Epidermal melanocyte (primary cell): Measurements from ENCODE around the gene VPS13D.
"Not testable (repeated sequence)": the region's sequence is repeated elsewhere in the genome, so short reads cannot be mapped to it uniquely, and the experiment has no call there.

ENCODE experiments used
- DNase-seq: peaks from one replicate; pipeline ENCODE4 v3.0.0; 2011; ENCODE audit warnings: low spot score; ENCODE audit not compliant: insufficient read length

Gene VPS13D

DNA sequence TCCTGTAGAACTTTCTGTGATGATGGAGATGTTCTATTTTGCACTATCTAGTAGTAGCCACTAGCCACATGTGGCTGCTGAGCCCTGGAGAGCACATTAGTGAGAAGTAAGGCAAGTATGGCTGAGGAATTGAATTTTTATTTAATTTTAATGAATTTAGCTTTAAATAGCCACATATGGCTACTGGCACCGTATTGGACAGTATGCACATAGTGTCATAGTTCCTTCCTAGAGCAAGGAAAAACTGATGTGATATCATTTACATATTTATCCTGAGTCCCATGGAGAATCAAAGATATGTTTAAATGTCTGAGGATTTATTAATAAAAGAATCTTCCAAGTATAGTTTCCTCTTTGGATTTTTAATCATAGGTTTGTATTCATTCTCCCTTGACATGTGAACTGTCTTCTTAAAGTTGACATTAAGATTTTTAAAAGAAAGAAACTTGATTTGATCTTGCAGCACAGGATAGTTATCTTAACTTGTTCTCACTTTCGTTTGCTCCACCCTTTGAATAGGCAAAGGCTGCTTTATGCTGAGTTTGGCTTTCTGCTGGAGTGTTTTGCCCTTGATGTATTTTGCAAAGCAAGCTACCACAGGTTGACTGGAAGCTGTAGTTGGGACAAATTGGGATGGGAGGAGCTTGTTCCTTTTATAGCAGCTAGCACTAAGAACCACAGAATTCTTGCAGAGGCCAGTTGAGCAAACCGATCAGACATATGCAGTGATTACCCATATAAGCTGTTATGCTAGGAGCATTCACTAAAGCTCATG is 129.7 kb downstream of the VPS13D start:
- no peak for DNase-seq

DNA sequence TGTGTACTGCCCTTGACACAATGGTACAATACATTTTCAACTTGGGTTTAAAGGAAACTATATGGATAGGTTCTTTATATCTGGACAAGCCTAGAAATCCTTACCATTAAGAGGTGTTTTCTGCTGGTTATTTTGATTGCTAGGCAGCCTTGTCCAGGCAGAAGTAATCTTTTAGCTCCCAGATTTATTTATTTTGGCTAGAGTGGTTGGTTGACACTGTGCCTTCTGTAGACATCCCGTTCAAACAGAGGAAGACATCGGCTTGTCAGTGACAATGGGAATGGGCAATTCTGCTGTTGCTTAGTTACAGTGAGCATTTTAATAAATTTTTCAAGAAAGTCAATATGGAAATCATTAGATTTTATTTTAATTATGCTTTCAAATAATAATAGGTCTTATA is 138.8 kb downstream of the VPS13D start:
- no peak for DNase-seq

DNA sequence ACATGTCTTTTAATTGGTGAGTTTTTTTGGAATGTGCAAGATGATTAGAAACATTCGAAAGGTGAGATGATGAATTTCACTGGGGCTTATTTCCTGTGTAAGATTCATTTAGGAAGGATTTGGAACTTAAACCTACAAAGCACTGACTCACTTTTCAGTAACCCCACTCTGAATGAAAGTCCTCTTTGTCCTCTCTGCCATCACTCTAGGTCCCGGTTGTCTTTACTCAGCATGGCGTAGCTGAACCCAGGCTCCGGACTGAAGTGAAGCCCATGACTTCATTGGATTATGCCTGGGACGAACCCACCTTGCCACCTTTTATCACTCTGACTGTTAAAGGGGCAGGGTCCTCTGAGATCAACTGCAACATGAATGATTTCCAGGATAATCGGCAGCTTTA is 139.4 kb downstream of the VPS13D start:
- no peak for DNase-seq

DNA sequence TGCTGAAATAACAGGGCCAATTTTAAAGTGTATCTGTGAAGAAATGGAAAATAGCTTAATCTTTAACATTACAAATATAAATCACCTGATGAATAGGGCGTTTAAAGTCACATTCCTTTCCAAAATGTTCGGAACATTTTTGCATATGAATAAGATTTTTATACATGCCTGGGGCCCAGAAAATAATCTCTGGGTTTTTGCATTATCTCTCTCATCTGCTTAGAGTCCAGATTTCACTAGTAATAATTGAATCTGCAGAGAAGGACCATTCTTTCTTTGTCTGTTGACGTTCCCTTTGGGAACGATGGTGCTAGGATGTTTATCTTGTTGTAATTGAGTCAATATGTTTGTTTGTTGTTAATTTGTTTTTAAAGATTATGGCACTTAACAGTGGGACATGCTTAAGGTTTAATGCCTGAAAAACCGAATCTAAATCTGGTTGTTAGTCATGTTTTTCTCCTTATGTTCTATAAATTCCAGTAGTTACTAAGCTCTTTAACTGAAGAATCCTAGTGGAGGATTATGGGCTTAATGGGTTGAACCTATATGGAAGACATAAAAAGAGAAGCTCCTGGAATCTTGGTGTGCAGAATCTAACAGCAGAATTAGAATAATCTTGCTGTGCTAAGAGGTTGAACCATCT is 140.6 kb downstream of the VPS13D start:
- DNase-seq, result no peak

DNA sequence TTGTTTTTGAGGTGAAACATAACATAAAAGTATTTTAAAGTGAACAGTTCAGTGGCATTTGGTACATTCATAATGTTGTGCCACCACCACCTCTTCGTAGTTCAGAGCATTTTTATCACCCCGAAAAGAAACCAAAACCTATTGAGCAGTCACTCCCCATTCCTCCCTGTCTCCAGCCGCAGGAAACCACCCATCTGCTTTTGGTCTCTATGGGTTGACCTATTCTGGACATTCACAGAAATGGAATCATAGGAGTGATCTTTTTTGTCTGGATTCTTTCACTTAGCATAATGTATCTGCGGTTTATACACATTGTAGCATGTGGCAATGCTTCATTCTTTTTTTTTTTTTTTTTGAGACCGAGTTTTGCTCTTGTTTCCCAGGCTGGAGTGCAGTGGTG is 141.2 kb downstream of the VPS13D start:
- DNase-seq, result no peak

DNA sequence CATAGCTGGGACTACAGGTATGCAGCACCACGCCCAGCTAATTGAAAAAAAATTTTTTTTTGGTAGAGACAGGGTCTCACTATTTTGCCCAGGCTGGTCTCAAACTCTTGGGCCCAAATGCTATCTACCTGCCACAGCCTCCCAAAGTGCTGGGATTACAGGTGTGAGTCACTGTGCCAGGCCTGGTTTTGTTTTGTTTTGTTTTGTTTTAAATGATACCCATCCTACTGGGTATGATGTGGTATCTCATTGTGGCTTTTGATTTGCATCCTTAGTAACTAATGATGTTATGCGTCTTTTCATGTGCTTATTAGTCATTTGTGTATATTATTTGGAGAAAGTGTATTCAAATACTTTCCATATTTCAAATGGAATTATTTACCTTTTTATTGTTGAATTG is 142.3 kb downstream of the VPS13D start:
- DNase-seq, result no peak

DNA sequence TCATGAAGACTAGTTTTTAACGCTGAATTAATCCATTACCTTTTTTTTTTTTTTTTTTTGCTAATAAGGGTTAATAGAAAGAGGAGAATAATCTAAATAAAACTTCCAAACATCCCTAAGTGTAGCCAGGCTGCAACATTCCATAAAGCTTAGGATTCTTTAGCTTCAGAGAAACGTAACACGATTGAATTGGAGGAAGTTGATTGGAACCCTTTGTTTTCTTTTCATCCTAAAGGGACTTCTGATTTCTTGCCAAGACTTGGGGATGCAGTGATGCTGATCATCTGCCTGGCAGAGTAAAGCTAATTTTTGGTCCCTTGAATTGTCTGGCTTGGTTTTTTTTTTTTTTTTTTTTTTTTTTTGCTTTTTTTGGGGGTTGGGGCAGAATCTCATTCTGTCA is 142.9 kb downstream of the VPS13D start:
- DNase-seq, result no peak

DNA sequence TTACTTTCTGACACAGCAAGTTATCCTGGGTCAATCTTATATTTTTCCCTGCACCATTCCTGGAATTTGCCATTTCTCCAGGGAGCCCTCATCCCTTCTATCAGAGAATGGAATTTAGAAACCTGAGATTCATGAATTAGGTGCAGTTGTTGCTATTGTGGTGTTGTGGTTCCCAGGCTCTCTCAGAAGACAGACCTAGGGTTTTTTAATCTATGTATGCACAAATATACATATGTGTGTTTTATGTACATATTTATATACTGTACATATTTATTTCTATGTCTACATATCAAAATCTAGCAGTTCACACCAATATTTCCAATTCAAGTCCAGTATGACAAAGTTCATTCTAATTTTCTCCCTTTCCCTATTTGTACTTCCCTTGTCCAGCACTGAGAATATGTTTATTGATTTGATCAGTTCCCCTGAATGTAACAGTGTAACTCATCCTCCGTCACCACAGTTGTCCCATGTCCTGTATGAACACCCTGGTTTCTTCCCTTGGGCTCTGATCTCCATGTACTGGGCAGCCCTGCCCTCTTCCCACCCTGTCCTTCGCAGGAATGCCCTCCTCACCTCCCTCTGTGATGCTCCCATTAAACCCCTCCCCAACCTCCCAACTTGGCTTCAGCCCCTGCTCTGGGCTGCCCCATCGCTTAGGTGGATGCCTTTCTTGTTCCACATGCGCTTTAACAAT is 145.5 kb downstream of the VPS13D start:
- no peak for DNase-seq

DNA sequence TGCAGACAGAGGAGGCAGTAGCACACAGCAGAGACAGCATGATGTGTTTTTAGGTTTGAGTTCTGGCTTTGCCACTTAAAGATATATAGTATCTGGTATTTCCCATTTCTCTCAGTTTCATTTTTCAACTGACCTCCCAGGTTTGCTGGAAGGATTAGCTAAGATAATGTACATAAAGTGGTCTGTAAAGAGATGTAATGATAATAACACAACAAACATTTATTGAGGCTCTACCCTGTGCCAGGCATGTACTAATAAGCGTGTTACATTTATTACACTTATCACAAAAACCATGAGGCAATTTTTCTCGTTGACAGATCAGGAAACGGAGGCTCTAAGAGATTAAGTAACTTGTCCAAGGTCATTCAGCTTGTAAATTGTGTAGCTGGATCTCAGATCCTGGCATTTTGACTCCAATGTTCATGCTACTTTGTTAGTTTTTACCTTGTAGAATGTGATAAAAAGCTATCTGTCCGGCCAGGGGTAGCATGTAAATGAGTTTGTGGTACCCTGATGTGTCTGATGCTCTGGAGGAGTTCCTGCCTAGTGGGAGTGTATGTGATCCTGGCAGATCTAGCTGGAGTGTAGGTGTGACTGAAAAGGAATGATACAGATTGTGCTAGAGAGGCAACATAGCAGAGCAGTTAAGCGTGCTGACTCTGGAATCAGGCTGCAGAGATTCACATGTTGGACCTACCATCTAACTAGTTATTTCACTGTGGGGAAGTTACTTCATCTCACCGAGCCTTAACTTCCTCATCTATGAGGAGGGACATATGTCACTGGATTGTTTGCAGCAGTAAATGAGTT is 146.6 kb downstream of the VPS13D start:
- no peak for DNase-seq

DNA sequence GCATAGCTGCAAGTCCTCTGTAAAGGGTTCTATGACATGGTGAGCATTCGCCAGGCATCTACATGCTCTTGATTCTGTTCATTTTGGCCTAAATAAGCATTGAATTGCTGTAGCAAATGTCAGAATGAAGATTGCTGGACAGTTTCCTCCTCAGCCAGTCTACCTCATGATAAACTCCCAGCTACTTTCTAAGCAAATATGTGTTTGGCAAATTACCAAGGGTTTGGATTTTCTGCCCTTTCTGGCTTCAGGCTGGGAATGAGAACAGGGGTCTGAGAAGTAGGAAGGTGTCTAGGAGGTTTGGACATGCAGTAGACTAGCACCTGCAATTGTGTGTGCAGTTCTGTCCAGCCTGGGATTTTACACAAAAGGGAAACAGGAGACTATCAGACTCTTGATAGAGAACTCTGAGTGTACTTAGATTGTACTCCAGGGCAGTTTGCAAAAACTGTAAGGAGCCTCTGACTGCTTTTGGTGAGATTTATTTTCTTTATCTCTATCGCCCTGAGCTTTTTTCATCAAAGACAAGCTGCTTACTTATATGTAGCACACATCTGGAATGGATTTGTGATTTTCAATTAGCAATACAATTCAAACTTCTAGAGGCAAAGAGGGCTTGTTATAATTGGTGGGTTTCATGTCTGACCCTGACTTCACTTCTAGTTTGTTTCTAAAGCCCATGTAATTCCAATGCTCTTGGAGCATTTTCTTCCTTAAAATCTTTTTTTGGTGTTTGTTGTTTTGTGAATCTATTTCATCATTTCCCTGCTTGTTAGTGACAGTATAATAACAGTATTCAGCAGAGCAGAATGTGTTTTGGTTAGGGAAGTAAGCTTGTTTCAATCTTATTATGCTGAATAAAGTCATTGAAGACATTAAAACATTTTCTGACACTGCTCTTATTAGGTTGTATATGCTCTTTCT is 150.8 kb downstream of the VPS13D start:
- DNase-seq, result no peak

DNA sequence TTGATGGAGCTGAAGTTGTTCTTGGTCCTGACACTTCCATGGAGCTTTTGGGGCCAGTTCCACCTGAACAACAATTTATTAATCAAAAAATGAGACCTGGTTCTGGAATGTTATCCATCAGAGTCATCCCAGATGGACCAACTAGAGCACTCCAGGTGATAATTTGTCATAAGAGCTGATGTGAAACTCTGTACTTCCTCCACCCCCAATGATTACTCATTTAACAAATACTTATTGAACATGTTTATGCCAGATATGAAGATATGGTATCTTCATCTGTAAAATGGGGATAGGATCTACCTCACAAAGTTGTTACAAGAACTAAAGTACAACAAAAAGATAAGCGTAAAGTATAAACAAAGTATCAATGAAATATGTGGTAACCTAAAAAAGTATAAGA is 153.2 kb downstream of the VPS13D start:
- DNase-seq, result no peak

DNA sequence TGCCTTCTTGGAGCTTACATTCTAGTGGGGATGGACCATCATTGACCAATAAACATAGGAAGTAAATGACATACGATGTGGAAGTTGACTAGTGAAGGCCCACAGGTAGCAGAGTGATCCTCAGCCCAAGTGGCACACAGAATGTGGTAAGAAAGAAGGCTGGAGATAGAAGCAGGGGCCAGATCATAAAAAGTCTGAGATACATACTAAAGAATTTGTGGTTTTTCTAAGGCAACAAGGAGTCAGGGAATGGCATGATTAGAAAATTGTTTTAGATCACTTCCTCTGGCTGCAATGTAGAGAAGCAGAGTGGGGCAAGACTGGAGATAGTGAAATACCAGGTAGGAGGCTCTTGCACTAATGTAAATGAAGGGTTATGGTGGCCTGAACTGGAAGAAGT is 154.0 kb downstream of the VPS13D start:
- DNase-seq, result no peak

DNA sequence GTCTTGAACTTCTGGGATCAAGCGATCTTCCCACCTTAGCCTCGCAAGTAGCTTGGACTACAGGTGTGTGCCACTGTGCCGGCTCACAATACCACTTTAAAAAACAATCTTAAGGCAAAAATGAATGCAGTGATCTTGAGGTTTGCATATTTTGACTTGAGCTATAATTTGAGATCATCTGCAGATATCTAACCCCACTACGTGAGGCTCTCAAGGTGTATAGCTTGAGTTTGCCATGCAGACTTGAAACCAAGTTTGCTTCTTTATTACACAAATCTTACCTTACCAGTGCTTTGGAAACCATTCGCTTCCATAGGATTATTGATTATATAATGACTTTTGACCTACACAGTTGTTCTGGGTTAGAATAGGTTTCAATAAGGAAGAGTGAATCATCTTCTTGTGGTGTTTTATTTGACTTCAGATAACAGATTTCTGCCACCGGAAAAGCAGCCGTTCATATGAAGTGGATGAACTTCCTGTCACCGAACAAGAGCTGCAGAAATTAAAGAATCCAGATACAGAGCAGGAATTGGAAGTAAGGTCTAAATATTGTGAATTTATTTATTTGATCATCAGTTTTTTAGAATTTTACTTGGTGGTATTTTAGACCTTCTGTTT is 155.1 kb downstream of the VPS13D start:
- no peak for DNase-seq

DNA sequence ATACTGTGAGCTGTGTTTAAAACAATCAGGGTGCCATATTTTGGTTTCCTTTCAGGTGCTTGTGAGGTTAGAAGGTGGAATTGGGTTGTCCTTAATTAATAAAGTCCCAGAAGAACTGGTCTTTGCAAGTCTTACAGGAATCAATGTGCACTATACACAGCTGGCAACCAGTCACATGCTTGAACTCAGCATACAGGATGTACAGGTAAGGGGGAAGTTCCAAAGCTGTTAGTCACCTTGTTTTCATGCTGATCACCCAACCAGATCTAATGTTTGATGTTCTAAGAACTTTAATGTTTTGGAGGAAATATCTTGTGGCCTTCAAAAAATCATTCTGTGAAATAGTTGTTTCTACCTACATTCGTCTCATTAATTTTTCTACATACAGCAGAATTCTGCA is 156.3 kb downstream of the VPS13D start:
- no peak for DNase-seq

DNA sequence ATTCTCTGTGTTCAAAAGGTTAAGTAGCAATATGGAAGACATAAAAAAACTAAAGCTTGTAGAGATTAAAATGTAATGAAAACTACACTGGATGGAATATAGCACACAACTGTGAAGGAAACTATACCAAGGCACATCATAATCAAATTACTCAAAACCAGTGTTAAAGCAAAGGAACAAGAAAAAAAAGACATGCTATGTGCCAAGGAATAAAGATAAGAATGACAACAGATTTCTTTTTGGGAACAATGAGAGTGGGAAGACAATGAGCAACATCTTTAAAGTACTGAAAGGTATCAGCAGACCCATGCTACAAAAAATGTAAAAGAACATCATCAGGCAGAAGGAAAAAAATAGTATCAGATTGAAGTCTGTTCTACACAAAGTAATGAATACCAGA is 157.8 kb downstream of the VPS13D start:
- DNase-seq, result no peak

DNA sequence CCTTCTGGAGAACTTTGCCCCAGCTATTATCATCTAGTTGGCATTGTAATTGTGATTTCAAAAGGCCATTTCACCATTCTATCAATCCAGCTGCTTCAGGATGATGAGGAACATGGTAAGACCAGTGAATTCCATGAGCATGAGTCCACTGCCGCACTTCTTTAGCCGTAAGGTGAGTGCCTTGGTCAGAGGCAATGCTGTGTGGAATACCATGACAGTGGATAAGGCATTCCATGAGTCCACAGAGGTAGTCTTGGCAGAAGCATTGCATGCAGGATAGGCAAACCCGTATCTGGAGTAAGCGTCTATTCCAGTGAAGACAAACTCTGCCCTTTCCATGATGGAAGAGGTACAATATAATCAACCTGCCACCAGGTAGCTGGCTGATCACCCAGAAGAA is 160.5 kb downstream of the VPS13D start:
- DNase-seq, result not testable (repeated sequence)

DNA sequence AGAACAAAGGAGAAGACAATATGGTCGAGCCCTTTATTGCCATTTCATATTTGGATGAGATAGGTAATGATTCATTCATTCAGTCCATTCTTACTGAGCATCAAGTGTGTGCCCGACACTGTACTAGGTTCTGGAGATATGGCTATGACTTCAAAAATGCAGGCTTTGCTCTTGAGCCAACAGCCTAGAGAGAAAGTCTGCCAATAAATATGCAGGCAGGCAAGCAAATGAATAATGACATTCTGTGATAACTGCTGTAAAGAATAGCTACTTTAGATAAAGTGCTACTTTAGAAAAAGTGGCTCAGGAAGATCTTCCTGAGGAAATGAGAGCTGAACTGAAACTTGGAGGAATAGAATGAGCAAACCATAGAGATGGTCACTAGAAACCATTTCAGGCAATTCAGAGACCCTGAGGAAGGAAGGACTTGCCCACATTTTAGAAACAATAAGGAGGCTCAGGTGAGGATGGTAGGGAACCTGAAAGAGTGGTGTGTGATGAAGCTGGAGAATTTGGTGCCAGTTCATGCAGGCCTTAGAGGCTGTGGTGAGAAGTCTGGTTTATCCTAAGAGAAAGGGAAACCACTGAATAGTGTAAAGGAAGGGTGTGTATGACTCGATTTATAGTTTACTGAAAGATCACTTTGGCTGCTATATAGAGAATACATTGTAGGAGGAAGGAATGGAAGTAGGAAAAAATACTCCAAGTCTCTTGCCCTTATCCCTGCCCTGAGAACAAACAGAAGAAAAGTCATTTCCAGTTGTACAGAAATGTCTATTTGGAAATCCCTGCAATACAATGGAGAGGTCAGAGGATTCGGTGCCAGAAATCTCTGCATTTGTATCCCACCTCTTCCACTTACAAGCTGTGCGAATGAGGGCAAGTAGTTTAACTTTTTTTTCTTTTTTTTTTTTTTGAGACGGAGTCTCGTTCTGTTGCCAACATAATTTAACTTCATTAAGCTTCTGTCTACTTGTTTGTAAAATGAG is 167.9 kb downstream of the VPS13D start:
- DNase-seq, result no peak

DNA sequence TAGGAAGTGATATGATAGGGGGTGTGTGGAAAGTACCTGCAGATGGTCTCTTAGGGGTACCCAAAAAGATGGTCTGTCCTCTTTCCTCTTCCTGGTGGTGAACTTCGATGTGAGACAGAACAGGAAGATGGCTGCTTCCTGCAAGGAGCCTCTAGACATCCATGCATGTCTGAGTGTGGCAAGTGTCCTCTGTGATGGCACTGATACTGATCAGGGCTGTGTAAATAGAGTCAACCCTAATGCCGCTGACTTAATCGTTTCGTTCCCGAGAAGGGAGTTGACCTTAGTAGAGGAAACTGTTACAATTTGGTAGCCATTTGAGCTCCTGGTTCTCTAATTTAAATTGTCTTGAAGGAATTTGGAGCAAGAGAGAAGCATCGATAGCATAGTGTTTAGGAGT is 168.6 kb downstream of the VPS13D start:
- DNase-seq, result no peak
